Measurements from ENCODE around the gene GDF2. TPM values are rescaled to one million over a fixed set of nuclear protein-coding genes. Genes with fewer than 3 reads are reported as not detected.

Gene GDF2
- total and polyA plus RNA-seq, 2 experiments from 2014 or later: not detected

DNA sequence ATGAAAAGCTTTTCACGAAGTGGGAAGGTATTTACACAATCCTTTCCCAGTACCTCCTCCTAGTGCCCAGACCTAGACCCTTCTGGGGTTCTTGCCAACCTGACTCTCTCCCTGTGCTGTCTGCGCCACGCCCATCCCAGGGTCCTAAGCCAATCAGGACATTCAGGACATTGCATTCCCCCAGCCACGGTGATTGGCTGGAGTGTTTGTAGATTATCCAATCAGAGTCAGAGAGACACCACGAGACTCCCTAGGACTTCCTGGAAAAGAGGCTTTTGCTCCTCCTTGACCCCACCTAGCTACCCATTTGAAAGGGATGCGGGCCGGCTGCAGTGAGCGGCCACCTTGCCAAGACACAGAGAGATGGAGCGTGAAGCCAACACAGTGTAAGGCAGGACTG, 3.5 kb upstream of the GDF2 start:
- Histone ChIP-seq H3K9ac (no peak overlapping the region), H3K9me3 (ENCODE audit: low read depth) (no peaks in the 10 kb centered on the region), H3K4me1 (ENCODE audit: insufficient read depth) (no peaks in the 10 kb centered on the region), H3K36me3 (ENCODE audit: low read depth) (no peaks in the 10 kb centered on the region), H4K20me1 (ENCODE audit: insufficient read depth) (no peaks in the 10 kb centered on the region), H3K4me2 (ENCODE audit: unreplicated experiment) (no peak overlapping the region), H3F3A (ENCODE audit: insufficient read depth) (no peaks in the 10 kb centered on the region), H3K9me2 (ENCODE audit: insufficient read depth) (no peaks in the 10 kb centered on the region), H3K27ac (no peak overlapping the region), H3K27me3 (replicated peaks; ENCODE audit: insufficient read depth) (peaks cover 19% of the 10 kb centered on the region), H3K79me2 (ENCODE audit: insufficient read depth) (no peaks in the 10 kb centered on the region), H3K4me3 (no peak overlapping the region), H2AFZ (no peak overlapping the region)
- in situ Hi-C loops (cut with MboI): no loop called here
- WGBS, 2 experiments (ENCODE audit: low coverage in 1 of 2, low lambda C conversion rate in 2 of 2, missing lambda C conversion rate in 2 of 2): 58 to 62% methylated on average over 9 of the region's 9 CpGs
- no peak for DNase-seq
- TF ChIP-seq EZH2phosphoT487 (IDR thresholded peaks at IDR 0.05; ENCODE audit: insufficient read depth, low read depth) (no peak), EZH2 (IDR thresholded peaks at IDR 0.05; ENCODE audit: insufficient read depth, poor library complexity, severe bottlenecking) (no peak)

DNA sequence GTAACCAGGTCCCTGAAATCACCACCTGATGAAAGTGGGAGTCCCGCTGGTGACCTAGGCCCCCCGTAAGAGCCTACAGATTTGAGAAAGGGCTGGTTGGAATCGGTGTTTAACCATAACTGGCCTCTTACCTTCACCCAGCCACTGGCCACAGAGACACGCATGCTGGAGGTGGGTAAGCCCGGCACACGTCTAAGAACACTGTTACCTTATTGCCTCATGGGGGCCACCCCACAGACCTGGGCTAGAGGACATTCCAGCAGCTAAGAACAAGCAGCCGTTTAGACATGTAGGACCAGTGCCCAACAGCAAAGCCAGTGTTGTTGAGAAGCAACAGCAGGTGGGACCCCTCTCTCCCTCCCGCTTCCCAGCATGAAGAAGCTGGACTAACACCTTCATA, 2.5 kb upstream of the GDF2 start:
- Histone ChIP-seq H3K4me3 (no peak overlapping the region), H3K4me1 (ENCODE audit: insufficient read depth) (no peaks in the 10 kb centered on the region), H3K9me3 (ENCODE audit: low read depth) (no peaks in the 10 kb centered on the region), H3K36me3 (ENCODE audit: low read depth) (no peaks in the 10 kb centered on the region), H3K9me2 (ENCODE audit: insufficient read depth) (no peaks in the 10 kb centered on the region), H4K20me1 (ENCODE audit: insufficient read depth) (no peaks in the 10 kb centered on the region), H3K4me2 (ENCODE audit: unreplicated experiment) (no peak overlapping the region), H3K27me3 (replicated peaks; ENCODE audit: insufficient read depth) (peaks cover 29% of the 10 kb centered on the region), H2AFZ (no peak overlapping the region), H3F3A (ENCODE audit: insufficient read depth) (no peaks in the 10 kb centered on the region), H3K9ac (no peak overlapping the region), H3K27ac (no peak overlapping the region), H3K79me2 (ENCODE audit: insufficient read depth) (no peaks in the 10 kb centered on the region)
- WGBS, 2 experiments (ENCODE audit: low coverage in 1 of 2, low lambda C conversion rate in 2 of 2, missing lambda C conversion rate in 2 of 2): 57% methylated on average over 8 of the region's 8 CpGs
- DNase-seq: no peak
- in situ Hi-C loops (cut with MboI): no loop called here
- TF ChIP-seq EZH2phosphoT487 (IDR thresholded peaks at IDR 0.05; ENCODE audit: insufficient read depth, low read depth): no peak
- no peak for TF ChIP-seq EZH2 (IDR thresholded peaks at IDR 0.05; ENCODE audit: insufficient read depth, poor library complexity, severe bottlenecking)

DNA sequence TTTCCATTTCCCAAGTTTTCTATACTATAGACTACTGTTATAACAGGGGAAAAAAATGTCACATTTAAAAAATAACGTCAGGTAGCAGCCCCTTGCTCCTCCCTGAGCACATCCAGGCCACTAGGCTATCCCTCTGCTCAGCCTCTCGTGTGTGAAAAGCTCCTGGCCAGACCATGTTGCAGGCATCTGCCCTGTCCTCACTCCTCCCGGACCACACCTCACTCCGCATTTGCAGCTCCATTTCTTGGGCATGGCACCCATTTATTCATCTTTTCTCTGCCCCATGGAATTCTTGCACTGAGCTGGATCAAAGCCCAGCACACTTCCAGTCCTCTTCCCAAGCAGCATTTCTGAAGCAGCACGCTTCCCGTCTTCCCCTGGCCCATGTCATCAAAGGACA, 1.4 kb upstream of the GDF2 start:
- Histone ChIP-seq H3K4me3 (no peak overlapping the region), H3K27ac (no peak overlapping the region), H3K27me3 (replicated peaks; ENCODE audit: insufficient read depth) (peaks cover 29% of the 10 kb centered on the region), H3K4me2 (ENCODE audit: unreplicated experiment) (no peak overlapping the region), H3F3A (ENCODE audit: insufficient read depth) (no peaks in the 10 kb centered on the region), H2AFZ (no peak overlapping the region), H3K36me3 (ENCODE audit: low read depth) (no peaks in the 10 kb centered on the region), H3K9me3 (ENCODE audit: low read depth) (no peaks in the 10 kb centered on the region), H3K9me2 (ENCODE audit: insufficient read depth) (no peaks in the 10 kb centered on the region), H3K79me2 (ENCODE audit: insufficient read depth) (no peaks in the 10 kb centered on the region), H4K20me1 (ENCODE audit: insufficient read depth) (no peaks in the 10 kb centered on the region), H3K9ac (no peak overlapping the region), H3K4me1 (ENCODE audit: insufficient read depth) (no peaks in the 10 kb centered on the region)
- WGBS, 2 experiments (ENCODE audit: low coverage in 1 of 2, low lambda C conversion rate in 2 of 2, missing lambda C conversion rate in 2 of 2): 36 to 40% methylated on average over 6 of the region's 6 CpGs
- no peak for TF ChIP-seq EZH2 (IDR thresholded peaks at IDR 0.05; ENCODE audit: insufficient read depth, poor library complexity, severe bottlenecking)
- TF ChIP-seq EZH2phosphoT487 (IDR thresholded peaks at IDR 0.05; ENCODE audit: insufficient read depth, low read depth): no peak
- DNase-seq: no peak
- in situ Hi-C loops (cut with MboI): no loop called here

DNA sequence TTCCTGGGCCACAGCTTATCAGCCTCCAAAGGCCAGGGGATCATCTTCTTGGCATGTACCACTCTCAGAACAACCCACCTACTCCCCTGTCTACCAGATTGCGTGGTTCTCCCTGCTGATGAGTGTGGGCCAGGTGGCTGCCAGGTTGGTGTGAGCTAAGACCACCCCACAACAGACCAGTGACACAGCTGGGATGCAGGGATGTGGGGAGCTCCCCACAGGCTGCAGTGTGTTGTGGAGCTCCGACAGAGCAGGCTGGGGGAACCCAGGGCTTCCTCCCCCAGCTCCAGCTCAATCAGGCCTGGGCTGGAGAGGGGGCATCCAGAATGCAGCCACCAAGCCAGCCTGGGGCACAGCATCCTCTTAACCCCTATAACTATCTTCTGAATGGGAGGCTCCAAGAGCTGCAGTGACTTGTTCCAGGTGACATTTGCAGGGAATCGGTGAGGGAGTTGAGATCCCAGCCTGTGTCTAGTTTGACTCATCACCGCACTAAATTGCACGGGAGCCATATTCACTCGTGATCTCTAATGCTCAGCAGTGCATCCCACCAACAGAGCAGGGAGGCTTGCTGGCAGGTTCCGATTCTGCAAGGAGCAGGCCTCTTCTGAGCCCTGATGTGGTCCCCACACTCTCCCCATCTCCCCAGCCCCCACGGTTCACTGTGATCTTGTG, 596 bp upstream of the GDF2 start:
- no peaks in the 10 kb centered on the region for H3F3A ChIP-seq (ENCODE audit: insufficient read depth)
- H3K36me3 ChIP-seq (ENCODE audit: low read depth): no peaks in the 10 kb centered on the region
- TF ChIP-seq EZH2 (IDR thresholded peaks at IDR 0.05; ENCODE audit: insufficient read depth, poor library complexity, severe bottlenecking): no peak
- no peak for TF ChIP-seq EZH2phosphoT487 (IDR thresholded peaks at IDR 0.05; ENCODE audit: insufficient read depth, low read depth)
- no peak overlapping the region for H3K4me3 ChIP-seq
- no peak for DNase-seq
- H3K4me2 ChIP-seq (ENCODE audit: unreplicated experiment): no peak overlapping the region
- H3K4me1 ChIP-seq (ENCODE audit: insufficient read depth): no peaks in the 10 kb centered on the region
- H3K9me2 ChIP-seq (ENCODE audit: insufficient read depth): no peaks in the 10 kb centered on the region
- no peaks in the 10 kb centered on the region for H3K79me2 ChIP-seq (ENCODE audit: insufficient read depth)
- peaks cover 29% of the 10 kb centered on the region for H3K27me3 ChIP-seq (replicated peaks; ENCODE audit: insufficient read depth)
- in situ Hi-C loops (cut with MboI): no loop called here
- no peak overlapping the region for H3K9ac ChIP-seq
- no peaks in the 10 kb centered on the region for H3K9me3 ChIP-seq (ENCODE audit: low read depth)
- H4K20me1 ChIP-seq (ENCODE audit: insufficient read depth): no peaks in the 10 kb centered on the region
- no peak overlapping the region for H2AFZ ChIP-seq
- no peak overlapping the region for H3K27ac ChIP-seq
- 35 to 39% methylated on average over 7 to 8 of the region's 8 CpGs for WGBS, 2 experiments (ENCODE audit: low coverage in 1 of 2, low lambda C conversion rate in 2 of 2, missing lambda C conversion rate in 2 of 2)

Measured in GM23248 (cell line).